H1 (cell line): ENCODE data around the gene GUF1. TPM values are rescaled to one million over a fixed set of nuclear protein-coding genes. Genes with fewer than 3 reads are reported as not detected.

Experiments
- GTF2F1 ChIP-seq: IDR thresholded peaks from 2 replicates; pipeline ENCODE4 v1.6.1; 2012; ENCODE audit warnings: low read depth, low read length, improper control_type of control experiment, borderline replicate concordance
- polyA plus RNA-seq, 7 experiments: library from polyadenylated mRNA; depleted of rRNA in 3 of 7; stranded (reverse) in 5 of 7; unstranded in 2 of 7; fragments of >200 nt in 5 of 7; fragments of 200-250 nt in 2 of 7; gene quantifications; 1 replicate in 5 of 7; 2 replicates in 1 of 7; 4 replicates in 1 of 7; pipeline versions ENCODE4 v1.2.1 to v1.2.3, GENCODE V29; 2011 to 2013; ENCODE audit warnings: missing spikeins in 2 of 7, mixed read lengths in 2 of 7
- total RNA-seq: library from RNA; stranded (reverse); fragmentation: NEBNext Ultra II Directional; extraction: Animal tissue kit (Norgen Biotek cat#: 25700); gene quantifications from 2 replicates; pipeline ENCODE4 v1.2.1, GENCODE V29; 2021
- TF ChIP-seq, protein P1 (sequence below): fragments of 300-600 bp; sonication (generic); IDR thresholded peaks from 2 replicates; pipeline ENCODE4 v1.7.1; 2012; ENCODE audit warnings: low read length, moderate library complexity, mild to moderate bottlenecking, inconsistent platforms; ENCODE audit not compliant: insufficient replicate concordance

GUF1 gene
- total and polyA plus RNA-seq, 2 of the 8 experiments (the other 6 are each of a cell fraction or from before 2014, with no cell fraction given): 14.8 to 30.6 TPM

DNA sequence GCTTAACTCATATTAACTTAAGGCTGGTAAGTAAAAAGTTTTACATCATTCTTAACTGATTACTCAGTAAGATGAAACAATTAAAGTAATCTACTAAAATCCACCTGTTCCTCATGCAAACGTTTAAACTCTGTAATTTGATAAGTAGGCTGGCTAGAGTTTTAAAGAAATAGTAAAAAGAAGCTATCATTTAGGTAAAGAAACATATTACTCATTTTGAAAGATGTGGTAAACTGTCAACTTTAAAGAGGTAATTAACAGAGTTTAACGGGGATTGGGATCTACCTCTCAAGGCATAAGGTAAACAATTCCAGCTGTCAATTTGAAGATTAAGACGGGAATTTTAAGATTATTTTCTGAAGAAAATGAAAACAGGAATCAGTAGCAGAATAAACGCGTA lies 38.4 kb downstream of the GUF1 start (continued):
- TF ChIP-seq, protein P1, sequence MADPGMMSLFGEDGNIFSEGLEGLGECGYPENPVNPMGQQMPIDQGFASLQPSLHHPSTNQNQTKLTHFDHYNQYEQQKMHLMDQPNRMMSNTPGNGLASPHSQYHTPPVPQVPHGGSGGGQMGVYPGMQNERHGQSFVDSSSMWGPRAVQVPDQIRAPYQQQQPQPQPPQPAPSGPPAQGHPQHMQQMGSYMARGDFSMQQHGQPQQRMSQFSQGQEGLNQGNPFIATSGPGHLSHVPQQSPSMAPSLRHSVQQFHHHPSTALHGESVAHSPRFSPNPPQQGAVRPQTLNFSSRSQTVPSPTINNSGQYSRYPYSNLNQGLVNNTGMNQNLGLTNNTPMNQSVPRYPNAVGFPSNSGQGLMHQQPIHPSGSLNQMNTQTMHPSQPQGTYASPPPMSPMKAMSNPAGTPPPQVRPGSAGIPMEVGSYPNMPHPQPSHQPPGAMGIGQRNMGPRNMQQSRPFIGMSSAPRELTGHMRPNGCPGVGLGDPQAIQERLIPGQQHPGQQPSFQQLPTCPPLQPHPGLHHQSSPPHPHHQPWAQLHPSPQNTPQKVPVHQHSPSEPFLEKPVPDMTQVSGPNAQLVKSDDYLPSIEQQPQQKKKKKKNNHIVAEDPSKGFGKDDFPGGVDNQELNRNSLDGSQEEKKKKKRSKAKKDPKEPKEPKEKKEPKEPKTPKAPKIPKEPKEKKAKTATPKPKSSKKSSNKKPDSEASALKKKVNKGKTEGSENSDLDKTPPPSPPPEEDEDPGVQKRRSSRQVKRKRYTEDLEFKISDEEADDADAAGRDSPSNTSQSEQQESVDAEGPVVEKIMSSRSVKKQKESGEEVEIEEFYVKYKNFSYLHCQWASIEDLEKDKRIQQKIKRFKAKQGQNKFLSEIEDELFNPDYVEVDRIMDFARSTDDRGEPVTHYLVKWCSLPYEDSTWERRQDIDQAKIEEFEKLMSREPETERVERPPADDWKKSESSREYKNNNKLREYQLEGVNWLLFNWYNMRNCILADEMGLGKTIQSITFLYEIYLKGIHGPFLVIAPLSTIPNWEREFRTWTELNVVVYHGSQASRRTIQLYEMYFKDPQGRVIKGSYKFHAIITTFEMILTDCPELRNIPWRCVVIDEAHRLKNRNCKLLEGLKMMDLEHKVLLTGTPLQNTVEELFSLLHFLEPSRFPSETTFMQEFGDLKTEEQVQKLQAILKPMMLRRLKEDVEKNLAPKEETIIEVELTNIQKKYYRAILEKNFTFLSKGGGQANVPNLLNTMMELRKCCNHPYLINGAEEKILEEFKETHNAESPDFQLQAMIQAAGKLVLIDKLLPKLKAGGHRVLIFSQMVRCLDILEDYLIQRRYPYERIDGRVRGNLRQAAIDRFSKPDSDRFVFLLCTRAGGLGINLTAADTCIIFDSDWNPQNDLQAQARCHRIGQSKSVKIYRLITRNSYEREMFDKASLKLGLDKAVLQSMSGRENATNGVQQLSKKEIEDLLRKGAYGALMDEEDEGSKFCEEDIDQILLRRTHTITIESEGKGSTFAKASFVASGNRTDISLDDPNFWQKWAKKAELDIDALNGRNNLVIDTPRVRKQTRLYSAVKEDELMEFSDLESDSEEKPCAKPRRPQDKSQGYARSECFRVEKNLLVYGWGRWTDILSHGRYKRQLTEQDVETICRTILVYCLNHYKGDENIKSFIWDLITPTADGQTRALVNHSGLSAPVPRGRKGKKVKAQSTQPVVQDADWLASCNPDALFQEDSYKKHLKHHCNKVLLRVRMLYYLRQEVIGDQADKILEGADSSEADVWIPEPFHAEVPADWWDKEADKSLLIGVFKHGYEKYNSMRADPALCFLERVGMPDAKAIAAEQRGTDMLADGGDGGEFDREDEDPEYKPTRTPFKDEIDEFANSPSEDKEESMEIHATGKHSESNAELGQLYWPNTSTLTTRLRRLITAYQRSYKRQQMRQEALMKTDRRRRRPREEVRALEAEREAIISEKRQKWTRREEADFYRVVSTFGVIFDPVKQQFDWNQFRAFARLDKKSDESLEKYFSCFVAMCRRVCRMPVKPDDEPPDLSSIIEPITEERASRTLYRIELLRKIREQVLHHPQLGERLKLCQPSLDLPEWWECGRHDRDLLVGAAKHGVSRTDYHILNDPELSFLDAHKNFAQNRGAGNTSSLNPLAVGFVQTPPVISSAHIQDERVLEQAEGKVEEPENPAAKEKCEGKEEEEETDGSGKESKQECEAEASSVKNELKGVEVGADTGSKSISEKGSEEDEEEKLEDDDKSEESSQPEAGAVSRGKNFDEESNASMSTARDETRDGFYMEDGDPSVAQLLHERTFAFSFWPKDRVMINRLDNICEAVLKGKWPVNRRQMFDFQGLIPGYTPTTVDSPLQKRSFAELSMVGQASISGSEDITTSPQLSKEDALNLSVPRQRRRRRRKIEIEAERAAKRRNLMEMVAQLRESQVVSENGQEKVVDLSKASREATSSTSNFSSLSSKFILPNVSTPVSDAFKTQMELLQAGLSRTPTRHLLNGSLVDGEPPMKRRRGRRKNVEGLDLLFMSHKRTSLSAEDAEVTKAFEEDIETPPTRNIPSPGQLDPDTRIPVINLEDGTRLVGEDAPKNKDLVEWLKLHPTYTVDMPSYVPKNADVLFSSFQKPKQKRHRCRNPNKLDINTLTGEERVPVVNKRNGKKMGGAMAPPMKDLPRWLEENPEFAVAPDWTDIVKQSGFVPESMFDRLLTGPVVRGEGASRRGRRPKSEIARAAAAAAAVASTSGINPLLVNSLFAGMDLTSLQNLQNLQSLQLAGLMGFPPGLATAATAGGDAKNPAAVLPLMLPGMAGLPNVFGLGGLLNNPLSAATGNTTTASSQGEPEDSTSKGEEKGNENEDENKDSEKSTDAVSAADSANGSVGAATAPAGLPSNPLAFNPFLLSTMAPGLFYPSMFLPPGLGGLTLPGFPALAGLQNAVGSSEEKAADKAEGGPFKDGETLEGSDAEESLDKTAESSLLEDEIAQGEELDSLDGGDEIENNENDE: no peak
- no peak for TF ChIP-seq GTF2F1
